Keratinocyte (primary cell): ENCODE data around the gene LHX3. TPM values are rescaled to one million over a fixed set of nuclear protein-coding genes. Genes with fewer than 3 reads are reported as not detected.

ENCODE experiments used
- DNase-seq: peaks from one replicate; pipeline ENCODE4 v3.0.0-alpha.2; 2011; ENCODE audit warnings: low read depth, missing footprints, low spot score
- FAIRE-seq: peaks from 2 replicates; lab custom pipeline; 2011; peaks lifted over from hg19 to GRCh38; lab: Jason Lieb, UNC
- H2AFZ ChIP-seq: 2 replicates; pipeline ENCODE4 v1.6.0; 2012; ENCODE audit warnings: low read length, control low read depth, inconsistent platforms; ENCODE audit not compliant: control insufficient read depth
- H3K27ac ChIP-seq: 2 replicates; pipeline ENCODE4 v1.5.1; 2011; ENCODE audit warnings: low read length; ENCODE audit not compliant: control insufficient read depth, insufficient read depth
- H3K27me3 ChIP-seq: 3 replicates; pipeline ENCODE4 v1.6.0; 2011; ENCODE audit warnings: low read length; ENCODE audit not compliant: control insufficient read depth, insufficient read depth; ENCODE audit errors: extremely low read depth
- H3K36me3 ChIP-seq, 2 experiments: 2 replicates in 1 of 2; 3 replicates in 1 of 2; pipeline ENCODE4 v1.5.1; 2011; ENCODE audit warnings: low read length in 2 of 2, mild to moderate bottlenecking in 1 of 2; ENCODE audit not compliant: control insufficient read depth in 2 of 2, insufficient read depth in 2 of 2; ENCODE audit errors: extremely low read depth in 1 of 2
- H3K4me1 ChIP-seq: 3 replicates; pipeline ENCODE4 v1.5.1; 2011; ENCODE audit warnings: low read length; ENCODE audit not compliant: control insufficient read depth, insufficient read depth; ENCODE audit errors: extremely low read depth
- H3K4me2 ChIP-seq: 3 replicates; pipeline ENCODE4 v1.6.0; 2011; ENCODE audit warnings: low read depth, low read length; ENCODE audit not compliant: control insufficient read depth, insufficient read depth; ENCODE audit errors: extremely low read depth
- H3K4me3 ChIP-seq, 3 experiments: fragments of 200-600 bp in 1 of 3; sonication (generic) in 1 of 3; 2 replicates in 2 of 3; 3 replicates in 1 of 3; pipeline ENCODE4 v1.5.1; 2011 to 2016; ENCODE audit warnings: low read length in 3 of 3, mild to moderate bottlenecking in 3 of 3, control low read depth in 2 of 3, inconsistent platforms in 1 of 3, low read depth in 1 of 3, mixed read lengths in 1 of 3, mixed run types in 1 of 3, moderate library complexity in 1 of 3; ENCODE audit not compliant: control insufficient read depth in 2 of 3, insufficient read depth in 2 of 3; ENCODE audit errors: extremely low read depth in 1 of 3
- H3K79me2 ChIP-seq: 2 replicates; pipeline ENCODE4 v1.6.0; 2012; ENCODE audit warnings: low read length; ENCODE audit not compliant: control insufficient read depth, insufficient read depth
- H3K9ac ChIP-seq: 3 replicates; pipeline ENCODE4 v1.6.0; 2011; ENCODE audit warnings: low read length; ENCODE audit not compliant: control insufficient read depth, insufficient read depth; ENCODE audit errors: extremely low read depth
- H3K9me1 ChIP-seq: 3 replicates; pipeline ENCODE4 v1.6.0; 2011; ENCODE audit warnings: low read length; ENCODE audit not compliant: control insufficient read depth, insufficient read depth; ENCODE audit errors: extremely low read depth
- H3K9me3 ChIP-seq: 2 replicates; pipeline ENCODE4 v1.5.1; 2012; ENCODE audit warnings: low read depth, low read length; ENCODE audit not compliant: control insufficient read depth
- H4K20me1 ChIP-seq: 3 replicates; pipeline ENCODE4 v1.6.0; 2011; ENCODE audit warnings: low read length; ENCODE audit not compliant: control insufficient read depth, insufficient read depth; ENCODE audit errors: extremely low read depth
- CTCF ChIP-seq, 3 experiments: IDR thresholded peaks in 1 of 3; conservative IDR thresholded peaks in 1 of 3; optimal IDR thresholded peaks in 1 of 3; 2 replicates in 2 of 3; 3 replicates in 1 of 3; pipeline versions ENCODE3 to v1.5.1; 2011; ENCODE audit warnings: low read length in 3 of 3, mild to moderate bottlenecking in 3 of 3, moderate library complexity in 2 of 3, control low read depth in 1 of 3, inconsistent platforms in 1 of 3; ENCODE audit not compliant: insufficient read depth in 2 of 3; ENCODE audit errors: extremely low read depth in 1 of 3
- EZH2 ChIP-seq: IDR thresholded peaks from one replicate; pipeline ENCODE4 v1.6.1; 2012; ENCODE audit warnings: inconsistent platforms, mild to moderate bottlenecking, low read length, moderate library complexity
- dilution Hi-C: fragments of 300-500 bp; cut with MboI; formaldehyde crosslinking; loops from one replicate; pipeline ENCODE4 v1.7.0; 2020; ENCODE audit warnings: low sequenced_read_pairs; ENCODE audit not compliant: extremely low pct_ligation_motif_present
- polyA plus RNA-seq, 5 experiments: library from polyadenylated mRNA; depleted of rRNA in 3 of 5; stranded (reverse) in 3 of 5; stranded (forward) in 1 of 5; unstranded in 1 of 5; fragments of >200 nt; gene quantifications; 1 replicate in 1 of 5; 2 replicates in 3 of 5; 3 replicates in 1 of 5; pipeline versions ENCODE4 v1.2.1 to v1.2.3, GENCODE V29; 2011 to 2012; ENCODE audit warnings: missing spikeins in 2 of 5, low read depth in 1 of 5, low replicate concordance in 1 of 5

Gene LHX3
- polyA plus RNA-seq, 1 donor (not counting 4 experiments of a cell fraction or from before 2014, with no cell fraction given), result not detected

- no peak overlapping the region for H3K9ac ChIP-seq
- no peaks in the 10 kb centered on the region for H4K20me1 ChIP-seq
- no peaks in the 10 kb centered on the region for H3K9me3 ChIP-seq
- DNase-seq (no peak), FAIRE-seq (no peak)
- no peaks in the 10 kb centered on the region for H3K9me1 ChIP-seq
- H3K4me3 ChIP-seq, result no peak overlapping the region
- no peaks in the 10 kb centered on the region for H3K4me1 ChIP-seq
- no peak overlapping the region for H3K4me2 ChIP-seq
- dilution Hi-C loops, result no loop called here
- no peaks in the 10 kb centered on the region for H3K36me3 ChIP-seq
- H3K27ac ChIP-seq, result no peak overlapping the region
- peaks cover 78% of the 10 kb centered on the region for H3K27me3 ChIP-seq
- no peak overlapping the region for H2AFZ ChIP-seq
- TF ChIP-seq EZH2 (no peak), CTCF (optimal IDR thresholded peaks at IDR 0.05 in 1 of 3, IDR thresholded peaks at IDR 0.05 in 1 of 3, conservative IDR thresholded peaks at IDR 0.05 in 1 of 3; ENCODE audit: extremely low read depth in 1 of 3, insufficient read depth in 2 of 3, low read length in 3 of 3) (no peak)
- no peaks in the 10 kb centered on the region for H3K79me2 ChIP-seq
Observed at GRCh38 chr9:136189394-136190236, 15.3 kb downstream of the LHX3 start.

GRCh38 chr9:136187683-136188586 lies 17.0 kb downstream of the LHX3 start:
- TF ChIP-seq CTCF (optimal IDR thresholded peaks at IDR 0.05 in 1 of 3, IDR thresholded peaks at IDR 0.05 in 1 of 3, conservative IDR thresholded peaks at IDR 0.05 in 1 of 3; ENCODE audit: extremely low read depth in 1 of 3, insufficient read depth in 2 of 3, low read length in 3 of 3) (no peak), EZH2 (no peak)
- no peak overlapping the region for H3K9ac ChIP-seq
- no peaks in the 10 kb centered on the region for H3K79me2 ChIP-seq
- FAIRE-seq, result no peak
- H3K4me1 ChIP-seq, result no peaks in the 10 kb centered on the region
- H3K9me1 ChIP-seq, result no peaks in the 10 kb centered on the region
- no peak overlapping the region for H3K4me2 ChIP-seq
- no peak overlapping the region for H3K27ac ChIP-seq
- DNase-seq, result no peak
- H2AFZ ChIP-seq, result no peak overlapping the region
- peaks cover 63% of the 10 kb centered on the region for H3K27me3 ChIP-seq
- dilution Hi-C loops, result no loop called here
- no peak overlapping the region for H3K4me3 ChIP-seq
- H3K9me3 ChIP-seq, result no peaks in the 10 kb centered on the region
- no peaks in the 10 kb centered on the region for H4K20me1 ChIP-seq
- H3K36me3 ChIP-seq, result no peaks in the 10 kb centered on the region
